ENCODE results near the gene OVOL1.

DNA sequence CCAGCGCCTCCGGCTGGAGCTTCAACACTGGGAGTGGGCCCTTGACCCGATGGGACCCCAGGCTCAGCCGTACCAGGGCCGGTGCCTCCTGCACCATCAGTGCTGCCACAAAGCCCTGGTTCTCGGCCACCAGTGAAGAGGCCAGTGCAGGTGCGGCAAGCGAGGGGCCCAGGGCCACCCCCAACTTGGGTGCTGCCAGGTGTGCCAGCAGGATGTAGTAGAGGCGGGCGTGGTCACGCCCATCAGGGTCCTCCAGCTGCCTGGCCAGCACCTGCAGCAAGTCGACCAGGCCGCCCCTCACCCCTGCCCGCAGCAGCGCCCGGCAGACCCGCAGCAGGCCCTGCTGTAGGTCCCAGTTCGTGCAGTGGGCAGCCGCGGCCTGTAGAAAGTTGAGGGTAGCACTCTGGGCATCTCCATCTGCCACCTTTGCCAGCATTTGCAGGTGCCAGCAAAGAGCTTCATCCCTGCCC lies 8.4 kb upstream of the OVOL1 start:
- no peak for TF ChIP-seq POLR2A (IDR thresholded peaks at IDR 0.05; ENCODE audit: extremely low read depth, insufficient read length)
- TF ChIP-seq CTCF (IDR thresholded peaks at IDR 0.05; ENCODE audit: low read depth, low read length): no peak
- TF ChIP-seq, protein P1, sequence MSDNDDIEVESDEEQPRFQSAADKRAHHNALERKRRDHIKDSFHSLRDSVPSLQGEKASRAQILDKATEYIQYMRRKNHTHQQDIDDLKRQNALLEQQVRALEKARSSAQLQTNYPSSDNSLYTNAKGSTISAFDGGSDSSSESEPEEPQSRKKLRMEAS (IDR thresholded peaks at IDR 0.05; ENCODE audit: low read depth, low read length): no peak
- TF ChIP-seq MYC (IDR thresholded peaks at IDR 0.05; ENCODE audit: low read depth, low read length): no peak
